Tibial nerve (tissue), 4 donors: Measurements from ENCODE around the gene TBX21. TPM values are rescaled to one million over a fixed set of nuclear protein-coding genes. Genes with fewer than 3 reads are reported as not detected.
A peak's percentile ranks its signal among the peaks of the same experiment; 100 is the strongest.

Experiments used
- DNase-seq, 2 donors: peaks; one replicate each; pipeline ENCODE4 v3.0.0-alpha.2; 2019; ENCODE audit warnings: low spot score in 2 of 2
- H3K27ac ChIP-seq, 4 donors: fragments of 200-600 bp; sonication (generic) in 3 of 4; one replicate each; pipeline ENCODE4 v1.5.1; 2017 to 2019; ENCODE audit warnings: mild to moderate bottlenecking in 1 of 4
- H3K27me3 ChIP-seq, 2 donors: fragments of 200-600 bp; sonication (generic) in 1 of 2; one replicate each; pipeline versions ENCODE4 v1.5.1 to v1.6.0; 2017 to 2019
- H3K36me3 ChIP-seq, 3 donors: fragments of 200-600 bp; sonication (generic); one replicate each; pipeline ENCODE4 v1.5.1; 2018 to 2019
- H3K4me1 ChIP-seq, 4 donors: fragments of 200-600 bp; sonication (generic) in 3 of 4; one replicate each; pipeline ENCODE4 v1.5.1; 2017 to 2019
- H3K4me3 ChIP-seq, 4 donors: fragments of 200-600 bp; sonication (generic) in 3 of 4; one replicate each; pipeline ENCODE4 v1.5.1; 2017 to 2019; ENCODE audit warnings: mild to moderate bottlenecking in 1 of 4, moderate library complexity in 1 of 4
- H3K9me3 ChIP-seq, 4 donors: fragments of 200-600 bp; sonication (generic) in 3 of 4; one replicate each; pipeline ENCODE4 v1.5.1; 2017 to 2019
- CTCF ChIP-seq, 5 experiments: fragments of 200-600 bp in 3 of 5; fragments of 450-650 bp in 2 of 5; sonication (generic) in 3 of 5; IDR thresholded peaks; one replicate each; pipeline ENCODE4 v1.5.1; 2016 to 2019; ENCODE audit warnings: antibody characterized with exemption in 5 of 5, mild to moderate bottlenecking in 3 of 5, moderate library complexity in 2 of 5
- EP300 ChIP-seq, 2 donors: sonication (generic); formaldehyde crosslinking; IDR thresholded peaks; one replicate each; pipeline ENCODE4 v1.6.1; 2017; ENCODE audit warnings: antibody characterized with exemption in 2 of 2, mild to moderate bottlenecking in 1 of 2
- POLR2A ChIP-seq, 2 donors: fragments of 450-650 bp; IDR thresholded peaks; one replicate each; pipeline ENCODE4 v1.6.1; 2017; ENCODE audit warnings: antibody characterized with exemption in 2 of 2, mild to moderate bottlenecking in 2 of 2, moderate library complexity in 2 of 2
- WGBS, 2 donors: methylation state at CpG; one replicate each; pipeline ENCODE4 v1.1.5; 2018; 5-methylcytosine and 5-hydroxymethylcytosine counted together
- total RNA-seq, 4 donors: library from RNA; depleted of rRNA; stranded (reverse); fragments of >200 nt; gene quantifications; one replicate each; pipeline ENCODE4 v1.1.0, GENCODE V29; 2016

TBX21 gene
- total RNA-seq, 4 donors from 2014 or later = 1.9 to 3.3 (median 2.1) TPM; not detected in 1

GRCh38 chr17:47709594-47709993 is 23.4 kb upstream of the TBX21 start:
- Histone ChIP-seq H3K4me3 (peak overlapping the region in 2 of 4 donors; percentile 23 to 54), H3K9me3 (no peaks in the 10 kb centered on the region), H3K27ac (peak overlapping the region in 3 of 4 donors; percentile 70 to 95 (median 91)), H3K27me3 (peaks cover 0 to 8% of the 10 kb centered on the region in 2 donors), H3K4me1 (peaks cover 0 to 32% (median 11%) of the 10 kb centered on the region in 4 donors), H3K36me3 (peaks cover 0 to 35% (median 0%) of the 10 kb centered on the region in 3 donors)
- 80% methylated on average over 3 of the region's 3 CpGs for WGBS, 2 donors
- TF ChIP-seq EP300 (IDR thresholded peaks at IDR 0.05) (no peak), POLR2A (IDR thresholded peaks at IDR 0.05) (no peak), CTCF (IDR thresholded peaks at IDR 0.05) (no peak)
- DNase-seq = no peak

GRCh38 chr17:47711366-47712099 is 21.5 kb upstream of the TBX21 start:
- 87 to 93% methylated on average over 6 to 14 of the region's 15 CpGs for WGBS, 2 donors
- H3K27ac ChIP-seq = no peak overlapping the region
- no peaks in the 10 kb centered on the region for H3K9me3 ChIP-seq
- no peak overlapping the region for H3K4me3 ChIP-seq
- H3K36me3 ChIP-seq = peaks cover 0 to 27% (median 0%) of the 10 kb centered on the region in 3 donors
- DNase-seq = no peak
- peaks cover 0 to 8% of the 10 kb centered on the region in 2 donors for H3K27me3 ChIP-seq
- H3K4me1 ChIP-seq = peaks cover 0 to 20% (median 6%) of the 10 kb centered on the region in 4 donors
- TF ChIP-seq POLR2A (IDR thresholded peaks at IDR 0.05) (no peak), CTCF (IDR thresholded peaks at IDR 0.05) (no peak), EP300 (IDR thresholded peaks at IDR 0.05) (no peak)

- Histone ChIP-seq H3K27me3 (peaks cover 0 to 8% of the 10 kb centered on the region in 2 donors), H3K4me1 (peaks cover 0 to 10% (median 4%) of the 10 kb centered on the region in 4 donors), H3K4me3 (no peak overlapping the region), H3K27ac (no peak overlapping the region), H3K9me3 (no peaks in the 10 kb centered on the region), H3K36me3 (peaks cover 0 to 27% (median 0%) of the 10 kb centered on the region in 3 donors)
- WGBS, 2 donors = 33 to 37% methylated on average over 5 of the region's 5 CpGs
- DNase-seq = no peak
- TF ChIP-seq POLR2A (IDR thresholded peaks at IDR 0.05) = no peak
- TF ChIP-seq EP300 (IDR thresholded peaks at IDR 0.05) = no peak
- no peak for TF ChIP-seq CTCF (IDR thresholded peaks at IDR 0.05)
Observed at GRCh38 chr17:47712330-47713023, 20.6 kb upstream of the TBX21 start.

GRCh38 chr17:47713980-47714700 is 18.9 kb upstream of the TBX21 start:
- H3K9me3 ChIP-seq = no peaks in the 10 kb centered on the region
- H3K36me3 ChIP-seq = peaks cover 0 to 25% (median 0%) of the 10 kb centered on the region in 3 donors
- H3K4me3 ChIP-seq = no peak overlapping the region
- no peak overlapping the region for H3K27ac ChIP-seq
- no peak for DNase-seq
- H3K4me1 ChIP-seq = peaks cover 0 to 3% (median 0%) of the 10 kb centered on the region in 4 donors
- WGBS, 2 donors = 44 to 54% methylated on average over 15 of the region's 15 CpGs
- peaks cover 0 to 21% of the 10 kb centered on the region in 2 donors for H3K27me3 ChIP-seq
- no peak for TF ChIP-seq EP300 (IDR thresholded peaks at IDR 0.05)
- TF ChIP-seq POLR2A (IDR thresholded peaks at IDR 0.05) = no peak
- no peak for TF ChIP-seq CTCF (IDR thresholded peaks at IDR 0.05)
